ENCODE results near the gene SAMD14.
A peak's percentile ranks its signal among the peaks of the same experiment; 100 is the strongest.
"Not testable (repeated sequence)": the region's sequence is repeated elsewhere in the genome, so short reads cannot be mapped to it uniquely, and the experiment has no call there.

SAMD14 gene

GRCh38 chr17:50072130-50072529 lies 57.8 kb downstream of the SAMD14 start:
- DNase-seq: no peak

GRCh38 chr17:50071692-50072091 lies 58.3 kb downstream of the SAMD14 start:
- no peak for DNase-seq

- no peak for DNase-seq
These were observed 58.9 kb downstream of the SAMD14 start for GRCh38 chr17:50070908-50071680.

GRCh38 chr17:50067996-50068395 lies 62.0 kb downstream of the SAMD14 start:
- DNase-seq: no peak

GRCh38 chr17:50066995-50067394 lies 63.0 kb downstream of the SAMD14 start:
- DNase-seq: no peak

GRCh38 chr17:50065056-50065455 lies 64.9 kb downstream of the SAMD14 start:
- DNase-seq: no peak

GRCh38 chr17:50064253-50065001 lies 65.5 kb downstream of the SAMD14 start:
- peak; percentile 100 for DNase-seq

GRCh38 chr17:50063561-50064252 lies 66.3 kb downstream of the SAMD14 start:
- DNase-seq: peak; percentile 72

- peak; percentile 100 for DNase-seq
These were observed 67.4 kb downstream of the SAMD14 start for GRCh38 chr17:50062293-50063243.

GRCh38 chr17:50061713-50062045 lies 68.3 kb downstream of the SAMD14 start:
- DNase-seq: not testable (repeated sequence)

- DNase-seq: peak; percentile 88
These were observed 68.8 kb downstream of the SAMD14 start for GRCh38 chr17:50060951-50061712.
